PFSK-1 (cell line): ENCODE results near the gene PNMA8C.

Experiments used
- FOXP2 ChIP-seq: optimal IDR thresholded peaks from 2 replicates; pipeline ENCODE3; 2011; ENCODE audit warnings: borderline replicate concordance, control low read depth, inconsistent platforms; ENCODE audit not compliant: insufficient read depth; ENCODE audit errors: extremely low read length, extremely low read depth
- POLR2AphosphoS5 ChIP-seq: IDR thresholded peaks from 2 replicates; pipeline ENCODE4 v1.6.1; 2012; ENCODE audit warnings: low read depth, mild to moderate bottlenecking, control low read depth, low read length, moderate library complexity
- REST ChIP-seq, 2 experiments: IDR thresholded peaks; 2 replicates each; pipeline versions ENCODE4 v1.6.1 to v1.8.0; 2011 to 2012; ENCODE audit warnings: low read depth in 2 of 2, low read length in 2 of 2, control low read depth in 1 of 2, inconsistent platforms in 1 of 2, mild to moderate bottlenecking in 1 of 2, moderate library complexity in 1 of 2; ENCODE audit not compliant: insufficient read depth in 1 of 2
- SIN3A ChIP-seq: IDR thresholded peaks from 2 replicates; pipeline ENCODE4 v1.6.1; 2012; ENCODE audit warnings: mild to moderate bottlenecking, low read length, moderate library complexity, borderline replicate concordance; ENCODE audit not compliant: insufficient read depth
- TAF1 ChIP-seq: IDR thresholded peaks from 2 replicates; pipeline ENCODE4 v1.6.1; 2012; ENCODE audit warnings: low read length, control low read depth, borderline replicate concordance; ENCODE audit not compliant: insufficient read depth

GRCh38 chr19:46427518-46428045, 1.2 kb downstream of the PNMA8C start:
- TF ChIP-seq SIN3A (no peak), POLR2AphosphoS5 (no peak), TAF1 (no peak), REST (IDR thresholded peaks at IDR 0.05; ENCODE audit: insufficient read depth in 1 of 2, low read depth in 2 of 2, low read length in 2 of 2) (no peak), FOXP2 (no peak)
